Vagina (tissue), 2 donors: ENCODE measurements around the gene COG1.
"Not testable (repeated sequence)": the region's sequence is repeated elsewhere in the genome, so short reads cannot be mapped to it uniquely, and the experiment has no call there.

Source experiments
- POLR2A ChIP-seq, 2 donors: fragments of 450-650 bp; IDR thresholded peaks; one replicate each; pipeline ENCODE4 v1.6.1; 2017; ENCODE audit warnings: antibody characterized with exemption in 2 of 2, mild to moderate bottlenecking in 2 of 2, moderate library complexity in 2 of 2
- POLR2AphosphoS5 ChIP-seq, 2 donors: sonication (generic); formaldehyde crosslinking; IDR thresholded peaks; one replicate each; pipeline ENCODE4 v1.9.0; 2017; ENCODE audit warnings: antibody characterized with exemption in 2 of 2, mild to moderate bottlenecking in 2 of 2, low read depth in 1 of 2; ENCODE audit not compliant: insufficient read depth in 1 of 2
- TF ChIP-seq, protein P1 (sequence below), 3 experiments: fragments of 450-650 bp in 2 of 3; fragments of 200-600 bp in 1 of 3; sonication (generic) in 1 of 3; IDR thresholded peaks; one replicate each; pipeline ENCODE4 v1.5.1; 2017 to 2019; ENCODE audit warnings: antibody characterized with exemption in 3 of 3, mild to moderate bottlenecking in 2 of 3, moderate library complexity in 2 of 3

DNA sequence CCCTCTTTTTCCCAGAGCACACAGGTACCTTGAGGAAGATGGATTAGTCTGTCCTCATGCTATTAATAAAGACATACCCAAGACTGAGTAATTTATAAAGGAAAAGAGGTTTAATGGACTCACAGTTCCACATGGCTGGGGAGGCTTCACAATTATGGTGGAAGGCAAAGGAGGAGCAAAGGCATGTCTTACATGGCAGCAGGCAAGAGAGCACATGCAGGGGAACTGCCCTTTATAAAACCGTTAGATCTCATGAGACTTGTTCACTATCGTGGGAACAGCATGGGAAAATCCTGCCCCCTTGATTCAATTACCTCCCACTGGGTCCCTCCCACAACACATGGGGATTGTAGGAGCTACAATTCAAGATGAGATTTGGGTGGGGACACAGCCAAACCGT, 48.6 kb upstream of the COG1 start:
- TF ChIP-seq, protein P1, sequence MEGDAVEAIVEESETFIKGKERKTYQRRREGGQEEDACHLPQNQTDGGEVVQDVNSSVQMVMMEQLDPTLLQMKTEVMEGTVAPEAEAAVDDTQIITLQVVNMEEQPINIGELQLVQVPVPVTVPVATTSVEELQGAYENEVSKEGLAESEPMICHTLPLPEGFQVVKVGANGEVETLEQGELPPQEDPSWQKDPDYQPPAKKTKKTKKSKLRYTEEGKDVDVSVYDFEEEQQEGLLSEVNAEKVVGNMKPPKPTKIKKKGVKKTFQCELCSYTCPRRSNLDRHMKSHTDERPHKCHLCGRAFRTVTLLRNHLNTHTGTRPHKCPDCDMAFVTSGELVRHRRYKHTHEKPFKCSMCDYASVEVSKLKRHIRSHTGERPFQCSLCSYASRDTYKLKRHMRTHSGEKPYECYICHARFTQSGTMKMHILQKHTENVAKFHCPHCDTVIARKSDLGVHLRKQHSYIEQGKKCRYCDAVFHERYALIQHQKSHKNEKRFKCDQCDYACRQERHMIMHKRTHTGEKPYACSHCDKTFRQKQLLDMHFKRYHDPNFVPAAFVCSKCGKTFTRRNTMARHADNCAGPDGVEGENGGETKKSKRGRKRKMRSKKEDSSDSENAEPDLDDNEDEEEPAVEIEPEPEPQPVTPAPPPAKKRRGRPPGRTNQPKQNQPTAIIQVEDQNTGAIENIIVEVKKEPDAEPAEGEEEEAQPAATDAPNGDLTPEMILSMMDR (IDR thresholded peaks at IDR 0.05) = not testable (repeated sequence)
- not testable (repeated sequence) for TF ChIP-seq POLR2A (IDR thresholded peaks at IDR 0.05); POLR2AphosphoS5 (IDR thresholded peaks at IDR 0.05; ENCODE audit: insufficient read depth in 1 of 2, low read depth in 1 of 2)
